HL-60 (cell line): ENCODE results near the gene LRRC32.

Experiments
- DNase-seq, 2 experiments: peaks; one replicate each; pipeline ENCODE4 v3.0.0-alpha.2; 2010 to 2020; ENCODE audit warnings: low read depth in 1 of 2, low spot score in 1 of 2
- H3K27ac ChIP-seq: fragments of 250-450 bp; sonication (Bioruptor Pico); replicated peaks from 2 replicates; pipeline ENCODE4 v1.5.1; 2020; ENCODE audit warnings: mild to moderate bottlenecking, moderate library complexity
- H3K27me3 ChIP-seq: fragments of 250-450 bp; sonication (Bioruptor Pico); 2 replicates; pipeline ENCODE4 v1.5.1; 2021; ENCODE audit warnings: mild to moderate bottlenecking, moderate library complexity; ENCODE audit not compliant: insufficient read depth, poor library complexity, severe bottlenecking
- H3K4me3 ChIP-seq: replicated peaks from 2 replicates; pipeline ENCODE4 v1.5.1; 2011; ENCODE audit warnings: mild to moderate bottlenecking, control low read depth, low read length; ENCODE audit not compliant: insufficient read depth
- GABPA ChIP-seq: IDR thresholded peaks from 2 replicates; pipeline ENCODE4 v1.6.1; 2012; ENCODE audit warnings: low read depth
- POLR2AphosphoS5 ChIP-seq: IDR thresholded peaks from 2 replicates; pipeline ENCODE4 v1.6.1; 2012; ENCODE audit warnings: low read depth
- REST ChIP-seq: IDR thresholded peaks from 2 replicates; pipeline ENCODE4 v1.6.1; 2012; ENCODE audit warnings: low read depth; ENCODE audit not compliant: insufficient replicate concordance
- SPI1 ChIP-seq: IDR thresholded peaks from 2 replicates; pipeline ENCODE4 v1.6.1; 2012; ENCODE audit warnings: low read depth, mild to moderate bottlenecking, borderline replicate concordance
- TF ChIP-seq, protein P1 (sequence below): IDR thresholded peaks from one replicate; pipeline ENCODE4 v1.5.1; 2011; ENCODE audit warnings: low read length, control low read depth, inconsistent platforms; ENCODE audit not compliant: insufficient read depth

LRRC32 gene

DNA sequence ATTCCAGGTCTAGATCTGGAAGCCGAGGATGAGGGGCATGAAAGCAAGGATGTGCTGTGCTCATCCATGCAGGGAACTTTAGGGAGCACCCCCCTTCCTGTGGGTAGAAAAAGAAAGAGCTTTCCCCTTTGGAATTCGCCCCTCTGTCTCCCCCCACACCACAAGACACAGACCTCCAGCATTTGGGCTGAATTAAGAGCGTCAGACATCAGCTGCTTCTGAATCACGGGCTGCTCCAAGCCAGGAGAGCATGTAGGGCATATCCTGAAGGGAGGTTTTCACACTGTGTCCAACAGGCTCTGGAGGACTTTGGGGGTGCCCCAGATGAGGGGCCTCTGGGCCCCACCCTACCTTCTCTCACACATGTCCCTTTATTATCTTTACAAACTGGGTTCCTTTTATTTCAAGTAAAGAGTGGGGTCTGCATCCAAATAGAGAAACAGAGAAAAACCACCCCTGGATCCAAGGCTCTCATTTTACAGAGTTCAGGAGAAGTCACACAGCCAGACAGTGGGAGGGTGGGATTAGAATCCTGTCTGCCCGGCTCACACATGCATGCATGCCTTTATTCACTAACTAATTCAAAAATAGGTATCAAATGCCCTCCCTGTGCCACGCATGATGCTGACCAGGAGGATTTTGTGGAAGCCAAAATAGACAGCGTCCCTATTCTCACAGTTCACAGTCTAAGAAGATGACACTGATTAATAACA lies 52.8 kb downstream of the LRRC32 start:
- H3K27ac ChIP-seq: no peak overlapping the region
- no peaks in the 10 kb centered on the region for H3K27me3 ChIP-seq
- H3K4me3 ChIP-seq: no peak overlapping the region
- no peak for DNase-seq
- TF ChIP-seq, protein P1, sequence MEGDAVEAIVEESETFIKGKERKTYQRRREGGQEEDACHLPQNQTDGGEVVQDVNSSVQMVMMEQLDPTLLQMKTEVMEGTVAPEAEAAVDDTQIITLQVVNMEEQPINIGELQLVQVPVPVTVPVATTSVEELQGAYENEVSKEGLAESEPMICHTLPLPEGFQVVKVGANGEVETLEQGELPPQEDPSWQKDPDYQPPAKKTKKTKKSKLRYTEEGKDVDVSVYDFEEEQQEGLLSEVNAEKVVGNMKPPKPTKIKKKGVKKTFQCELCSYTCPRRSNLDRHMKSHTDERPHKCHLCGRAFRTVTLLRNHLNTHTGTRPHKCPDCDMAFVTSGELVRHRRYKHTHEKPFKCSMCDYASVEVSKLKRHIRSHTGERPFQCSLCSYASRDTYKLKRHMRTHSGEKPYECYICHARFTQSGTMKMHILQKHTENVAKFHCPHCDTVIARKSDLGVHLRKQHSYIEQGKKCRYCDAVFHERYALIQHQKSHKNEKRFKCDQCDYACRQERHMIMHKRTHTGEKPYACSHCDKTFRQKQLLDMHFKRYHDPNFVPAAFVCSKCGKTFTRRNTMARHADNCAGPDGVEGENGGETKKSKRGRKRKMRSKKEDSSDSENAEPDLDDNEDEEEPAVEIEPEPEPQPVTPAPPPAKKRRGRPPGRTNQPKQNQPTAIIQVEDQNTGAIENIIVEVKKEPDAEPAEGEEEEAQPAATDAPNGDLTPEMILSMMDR: no peak
- TF ChIP-seq GABPA (no peak), POLR2AphosphoS5 (no peak), SPI1 (no peak), REST (no peak)

DNA sequence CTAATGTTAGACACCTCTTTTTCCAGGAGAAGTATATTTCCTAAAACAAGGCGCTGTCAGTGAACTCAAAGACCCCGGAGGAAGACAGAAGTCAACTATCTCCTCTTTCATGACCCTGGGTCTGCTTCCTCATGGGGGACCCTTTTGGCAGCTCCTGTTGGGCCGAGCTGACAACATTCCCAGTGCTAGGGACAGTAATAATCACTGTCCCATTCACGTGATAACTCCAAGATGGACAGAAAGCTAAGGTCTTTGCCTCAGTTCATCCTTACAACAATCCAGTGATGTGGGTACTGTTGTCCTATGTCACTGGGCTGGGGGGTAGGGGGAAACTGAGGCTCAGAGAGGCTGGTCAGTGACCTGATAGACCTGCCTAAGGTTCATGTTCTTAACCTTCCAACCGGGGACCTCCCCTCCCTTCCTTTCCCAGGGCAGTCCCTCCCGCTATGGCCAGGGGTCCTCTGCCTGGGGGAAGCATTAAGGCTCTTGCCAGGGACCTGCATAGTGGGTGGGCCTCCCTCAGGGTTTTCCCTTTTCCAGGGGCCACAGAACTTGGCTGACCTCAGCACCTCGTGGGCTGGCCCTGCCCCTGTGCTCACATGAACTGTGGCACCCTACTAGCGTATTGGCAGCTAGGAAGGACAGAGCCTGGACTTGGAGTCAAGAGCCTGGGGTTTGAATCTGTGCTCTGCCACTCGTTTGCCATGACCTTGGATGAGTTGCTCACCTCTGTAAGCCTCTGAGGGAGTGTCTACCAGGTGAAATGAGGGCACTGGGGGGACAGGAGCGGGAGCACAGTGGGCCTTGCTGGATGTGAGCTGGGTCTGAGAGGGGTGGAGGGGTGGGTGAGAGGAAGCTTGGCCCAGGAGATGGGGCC lies 53.6 kb downstream of the LRRC32 start:
- DNase-seq: no peak
- TF ChIP-seq, protein P1: no peak
- no peak for TF ChIP-seq GABPA
- no peak for TF ChIP-seq SPI1
- no peak for TF ChIP-seq REST
- TF ChIP-seq POLR2AphosphoS5: no peak
- Histone ChIP-seq H3K4me3 (no peak overlapping the region), H3K27me3 (no peaks in the 10 kb centered on the region), H3K27ac (no peak overlapping the region)

DNA sequence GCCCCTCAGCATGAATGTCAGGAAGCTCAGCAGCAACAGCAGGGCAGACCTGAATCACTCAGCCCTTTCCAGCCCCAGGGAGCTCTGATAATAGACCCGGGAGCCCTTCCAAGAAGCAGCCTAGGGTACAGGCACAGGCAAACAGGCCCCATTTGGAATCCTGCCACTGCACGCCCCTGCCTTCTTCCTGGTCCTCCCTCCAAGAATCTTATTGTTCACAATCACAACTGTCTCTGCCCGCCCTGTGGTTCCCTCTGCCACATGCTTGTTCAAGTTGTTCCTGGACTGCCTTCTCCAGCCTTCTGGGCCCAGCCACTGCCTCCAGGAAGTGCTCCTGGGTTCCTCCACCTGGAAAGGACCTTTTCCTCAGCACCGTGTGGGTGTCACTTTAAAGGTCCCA lies 54.6 kb downstream of the LRRC32 start:
- no peaks in the 10 kb centered on the region for H3K27me3 ChIP-seq
- no peak for DNase-seq
- H3K4me3 ChIP-seq: no peak overlapping the region
- H3K27ac ChIP-seq: no peak overlapping the region
- no peak for TF ChIP-seq REST
- no peak for TF ChIP-seq POLR2AphosphoS5
- no peak for TF ChIP-seq SPI1
- TF ChIP-seq, protein P1: no peak
- TF ChIP-seq GABPA: no peak
